Cardiac muscle cell (in vitro differentiated cells and primary cell): ENCODE data around the gene PTPRM. TPM values are rescaled to one million over a fixed set of nuclear protein-coding genes. Genes with fewer than 3 reads are reported as not detected.
"Not testable (repeated sequence)": the region's sequence is repeated elsewhere in the genome, so short reads cannot be mapped to it uniquely, and the experiment has no call there.

ENCODE experiments used
- DNase-seq, 2 donors: peaks; one replicate each; pipeline versions ENCODE4 v3.0.0 to v3.0.0-alpha.2; 2010 to 2017; ENCODE audit warnings: low read depth in 1 of 2, low spot score in 1 of 2
- H3K27ac ChIP-seq: fragments of 200-600 bp; sonication (generic); 2 replicates; pipeline ENCODE4 v1.5.1; 2016
- H3K27me3 ChIP-seq: fragments of 200-600 bp; sonication (generic); 2 replicates; pipeline ENCODE4 v1.6.0; 2016; ENCODE audit warnings: control low read depth
- H3K36me3 ChIP-seq: fragments of 200-600 bp; sonication (generic); 2 replicates; pipeline ENCODE4 v1.5.1; 2016; ENCODE audit warnings: control low read depth
- H3K4me1 ChIP-seq: fragments of 200-600 bp; sonication (generic); 2 replicates; pipeline ENCODE4 v1.8.1; 2017; ENCODE audit warnings: low read depth, mild to moderate bottlenecking, mixed run types
- H3K4me3 ChIP-seq: fragments of 200-600 bp; sonication (generic); 2 replicates; pipeline ENCODE4 v1.5.1; 2016; ENCODE audit warnings: mild to moderate bottlenecking
- H3K9me3 ChIP-seq: fragments of 200-600 bp; sonication (generic); 2 replicates; pipeline ENCODE4 v1.5.1; 2017; ENCODE audit warnings: low read depth, mild to moderate bottlenecking, control low read depth
- CTCF ChIP-seq: IDR thresholded peaks from 2 replicates; pipeline ENCODE4 v1.5.1; 2012; ENCODE audit warnings: low read depth, mild to moderate bottlenecking, low read length
- polyA plus RNA-seq: library from polyadenylated mRNA; unstranded; fragments of >200 nt; fragmentation: Nextera tagmentation; extraction: Ambion mirVana; gene quantifications from 2 replicates; pipeline ENCODE4 v1.2.1, GENCODE V29; 2016
- total RNA-seq: library from RNA; depleted of rRNA; stranded (reverse); fragments of >200 nt; gene quantifications from 2 replicates; pipeline ENCODE4 v1.2.3, GENCODE V29; 2016

The PTPRM gene
- total and polyA plus RNA-seq, 2 experiments from 2014 or later, result 26.5 to 48.8 TPM

GRCh38 chr18:8439055-8439454, 871.9 kb downstream of the PTPRM start:
- H3K27me3 ChIP-seq, result no peaks in the 10 kb centered on the region
- H3K9me3 ChIP-seq, result no peaks in the 10 kb centered on the region
- H3K27ac ChIP-seq, result no peak overlapping the region
- DNase-seq, result no peak
- H3K36me3 ChIP-seq, result no peaks in the 10 kb centered on the region
- no peak overlapping the region for H3K4me3 ChIP-seq
- no peak for TF ChIP-seq CTCF
- H3K4me1 ChIP-seq, result no peaks in the 10 kb centered on the region

GRCh38 chr18:8443505-8443904, 876.4 kb downstream of the PTPRM start:
- no peaks in the 10 kb centered on the region for H3K9me3 ChIP-seq
- no peak for TF ChIP-seq CTCF
- H3K27me3 ChIP-seq, result no peaks in the 10 kb centered on the region
- no peaks in the 10 kb centered on the region for H3K4me1 ChIP-seq
- H3K36me3 ChIP-seq, result no peaks in the 10 kb centered on the region
- no peak for DNase-seq
- no peak overlapping the region for H3K27ac ChIP-seq
- H3K4me3 ChIP-seq, result no peak overlapping the region

- H3K9me3 ChIP-seq, H3K36me3 ChIP-seq, H3K27me3 ChIP-seq, H3K27ac ChIP-seq, H3K4me1 ChIP-seq, H3K4me3 ChIP-seq, DNase-seq: not testable (repeated sequence)
Observed at GRCh38 chr18:8446936-8447335, 879.8 kb downstream of the PTPRM start.

- Histone ChIP-seq H3K27me3 (no peaks in the 10 kb centered on the region), H3K4me3 (no peak overlapping the region), H3K9me3 (no peaks in the 10 kb centered on the region), H3K27ac (no peak overlapping the region), H3K4me1 (no peaks in the 10 kb centered on the region), H3K36me3 (no peaks in the 10 kb centered on the region)
- TF ChIP-seq CTCF, result no peak
- DNase-seq, result no peak
Observed at GRCh38 chr18:8448130-8448529, 881.0 kb downstream of the PTPRM start.

GRCh38 chr18:8450013-8450412, 882.9 kb downstream of the PTPRM start:
- H3K9me3 ChIP-seq, result no peaks in the 10 kb centered on the region
- no peak overlapping the region for H3K27ac ChIP-seq
- peak; percentile 57 for TF ChIP-seq CTCF
- peak; percentile 11 for DNase-seq
- no peaks in the 10 kb centered on the region for H3K36me3 ChIP-seq
- no peaks in the 10 kb centered on the region for H3K4me1 ChIP-seq
- H3K4me3 ChIP-seq, result no peak overlapping the region
- no peaks in the 10 kb centered on the region for H3K27me3 ChIP-seq

- TF ChIP-seq CTCF, result no peak
- no peak for DNase-seq
Observed at GRCh38 chr18:8450898-8451665, 884.0 kb downstream of the PTPRM start.

More at GRCh38 chr18:8450898-8451665, 884.0 kb downstream of the PTPRM start:
- H3K27ac ChIP-seq, result no peak overlapping the region
- H3K27me3 ChIP-seq, result no peaks in the 10 kb centered on the region
- no peaks in the 10 kb centered on the region for H3K9me3 ChIP-seq
- H3K36me3 ChIP-seq, result no peaks in the 10 kb centered on the region
- no peak overlapping the region for H3K4me3 ChIP-seq
- H3K4me1 ChIP-seq, result no peaks in the 10 kb centered on the region
